K562 (cell line): ENCODE data around the gene FAM107B. TPM values are rescaled to one million over a fixed set of nuclear protein-coding genes. Genes with fewer than 3 reads are reported as not detected.

Experiments
- ATAC-seq: fragments of 200-7000 bp; cut with Tn5 transposase; 3 replicates; pipeline ENCODE4 v1.9.1; 2020; ENCODE audit warnings: moderate library complexity
- BruUV-seq: library from RNA; stranded (reverse); fragments of 400-500 nt; replicated peaks from 2 replicates; lab custom pipeline; 2021; lab: Mats Ljungman, UMichigan
- CTCF ChIA-PET: fragments of 300-600 bp; formaldehyde crosslinking; extraction: SDS; loops from one replicate; lab custom pipeline; 2021; ENCODE audit warnings: low intra/inter-chr PET ratio; lab: Yijun Ruan, JAX
- POLR2A ChIA-PET: fragments of 300-600, 350-650 bp; sonication (Branson Sonifier 250); formaldehyde crosslinking; extraction: SDS; loops from one replicate; lab custom pipeline; 2021; ENCODE audit warnings: antibody characterized with exemption, inconsistent platforms; lab: Yijun Ruan, JAX
- DNase-seq, 4 experiments: peaks; one replicate each; pipeline versions ENCODE4 v3.0.0 to v3.0.0-alpha.2; 2011 to 2018; ENCODE audit warnings: low spot score in 3 of 4, mixed read lengths in 3 of 4; ENCODE audit errors: extremely low read depth in 1 of 4
- FAIRE-seq: peaks from 2 replicates; lab custom pipeline; 2011; peaks lifted over from hg19 to GRCh38; lab: Jason Lieb, UNC
- H2AFZ ChIP-seq: 2 replicates; pipeline ENCODE4 v1.6.0; 2011; ENCODE audit warnings: low read depth, low read length, control low read depth, inconsistent platforms
- H3K27ac ChIP-seq: fragments of 200-600 bp; 3 replicates; pipeline ENCODE4 v1.8.0; 2011; ENCODE audit warnings: low read depth, mild to moderate bottlenecking, control low read depth, inconsistent platforms, low read length, moderate library complexity, mixed read lengths; ENCODE audit errors: extremely low read depth
- H3K27me3 ChIP-seq, 2 experiments: fragments of 300-600 bp in 1 of 2; 2 replicates in 1 of 2; 3 replicates in 1 of 2; pipeline versions ENCODE4 v1.6.0 to v1.8.0; 2011; ENCODE audit warnings: inconsistent platforms in 2 of 2, low read length in 2 of 2, mild to moderate bottlenecking in 1 of 2, mixed read lengths in 1 of 2, moderate library complexity in 1 of 2; ENCODE audit not compliant: control insufficient read depth in 2 of 2, insufficient read depth in 2 of 2
- H3K36me3 ChIP-seq: fragments of 300-600 bp; 3 replicates; pipeline ENCODE4 v1.8.0; 2011; ENCODE audit warnings: mild to moderate bottlenecking, low read length, inconsistent platforms; ENCODE audit not compliant: control insufficient read depth, insufficient read depth
- H3K4me1 ChIP-seq, 2 experiments: fragments of 200-600 bp in 1 of 2; replicated peaks in 1 of 2; 2 replicates in 1 of 2; 3 replicates in 1 of 2; pipeline versions ENCODE4 v1.5.1 to v1.8.0; 2011; ENCODE audit warnings: inconsistent platforms in 2 of 2, low read length in 2 of 2, mild to moderate bottlenecking in 1 of 2, mixed read lengths in 1 of 2, moderate library complexity in 1 of 2; ENCODE audit not compliant: control insufficient read depth in 2 of 2, insufficient read depth in 2 of 2
- H3K4me2 ChIP-seq: 2 replicates; pipeline ENCODE4 v1.6.1; 2011; ENCODE audit warnings: low read length, control low read depth, inconsistent platforms, mixed read lengths; ENCODE audit not compliant: insufficient read depth
- H3K4me3 ChIP-seq: fragments of 200-600 bp; sonication (generic), shearing (Covaris generic); 2 replicates; pipeline ENCODE4 v1.5.1; 2016; ENCODE audit warnings: control low read depth, inconsistent platforms
- H3K79me2 ChIP-seq: fragments of 200-600 bp; 3 replicates; pipeline ENCODE4 v1.8.0; 2011; ENCODE audit warnings: low read length, inconsistent platforms; ENCODE audit not compliant: control insufficient read depth, insufficient read depth
- H3K9ac ChIP-seq, 2 experiments: 2 replicates each; pipeline versions ENCODE4 v1.6.0 to v1.6.1; 2011; ENCODE audit warnings: low read depth in 2 of 2, low read length in 2 of 2, control low read depth in 1 of 2, inconsistent platforms in 1 of 2, mild to moderate bottlenecking in 1 of 2, mixed read lengths in 1 of 2; ENCODE audit not compliant: insufficient read depth in 1 of 2
- H3K9me1 ChIP-seq: one replicate; pipeline ENCODE4 v1.6.0; 2011; ENCODE audit warnings: inconsistent platforms, mild to moderate bottlenecking, low read length, moderate library complexity; ENCODE audit not compliant: control insufficient read depth, insufficient read depth
- H3K9me3 ChIP-seq: replicated peaks from 2 replicates; pipeline ENCODE4 v1.5.1; 2011; ENCODE audit warnings: low read depth, low read length, inconsistent platforms; ENCODE audit not compliant: control insufficient read depth, insufficient read depth
- H4K20me1 ChIP-seq: replicated peaks from 2 replicates; pipeline ENCODE4 v1.6.1; 2011; ENCODE audit warnings: low read length, inconsistent platforms, mixed read lengths; ENCODE audit not compliant: control insufficient read depth, insufficient read depth
- CHD4 ChIP-seq: fragments of 200-600 bp; sonication (generic); IDR thresholded peaks from 3 replicates; pipeline ENCODE4 v1.6.1; 2012; ENCODE audit warnings: low read depth, mild to moderate bottlenecking, mixed read lengths, low read length, inconsistent platforms; ENCODE audit not compliant: insufficient read depth, insufficient replicate concordance, poor library complexity, severe bottlenecking
- CREB3 ChIP-seq: fragments of 450-650 bp; conservative IDR thresholded peaks from 2 replicates; pipeline ENCODE4 v1.6.1; 2016; ENCODE audit warnings: missing genetic modification characterization, low read depth, mild to moderate bottlenecking, missing compliant biosample characterization, moderate library complexity
- MYBL2 ChIP-seq, 2 experiments: fragments of 450-650 bp in 1 of 2; sonication (generic) in 1 of 2; formaldehyde crosslinking in 1 of 2; IDR thresholded peaks; 2 replicates each; pipeline versions ENCODE4 v1.6.1 to v1.8.1; 2017 to 2022; ENCODE audit warnings: borderline replicate concordance in 1 of 2, inconsistent platforms in 1 of 2, low read depth in 1 of 2, mild to moderate bottlenecking in 1 of 2, missing genetic modification reagents in 1 of 2, moderate library complexity in 1 of 2
- NKRF ChIP-seq: fragments of 450-650 bp; IDR thresholded peaks from 2 replicates; pipeline ENCODE4 v1.6.1; 2016; ENCODE audit warnings: borderline replicate concordance
- RBM14 ChIP-seq: fragments of 200-400 bp; formaldehyde crosslinking; IDR thresholded peaks from 2 replicates; pipeline ENCODE4 v1.6.1; 2018; ENCODE audit warnings: low read depth, mild to moderate bottlenecking, low read length, moderate library complexity, borderline replicate concordance; ENCODE audit not compliant: insufficient read depth
- RBM17 ChIP-seq: fragments of 200-400 bp; formaldehyde crosslinking; IDR thresholded peaks from 2 replicates; pipeline ENCODE4 v1.6.1; 2017; ENCODE audit warnings: low read depth, mild to moderate bottlenecking, low read length, borderline replicate concordance
- RNF2 ChIP-seq: sonication (generic); IDR thresholded peaks from 2 replicates; pipeline ENCODE4 v1.6.1; 2016
- ZFX ChIP-seq: sonication (generic); formaldehyde crosslinking; IDR thresholded peaks from 2 replicates; pipeline ENCODE4 v1.8.0; 2022; ENCODE audit warnings: mild to moderate bottlenecking, missing genetic modification reagents, moderate library complexity
- WGBS: fragments of 100-300 bp; shearing (Covaris generic); methylation state at CpG from one replicate; pipeline ENCODE4 v1.1.6; 2016; ENCODE audit warnings: low coverage, mixed read lengths; ENCODE audit not compliant: insufficient coverage; ENCODE audit errors: missing lambda C conversion rate; 5-methylcytosine and 5-hydroxymethylcytosine counted together
- in situ Hi-C: fragments of 300-500 bp; cut with MboI; formaldehyde crosslinking; loops from 4 replicates; pipeline ENCODE4 v1.15.0; 2018; ENCODE audit warnings: inconsistent platforms, mixed read lengths
- intact Hi-C: fragments of 100-400 bp; cut with micrococcal nuclease; formaldehyde crosslinking; loops from 2 replicates; pipeline ENCODE4 v1.14.2; 2022
- polyA plus RNA-seq, 8 experiments: library from polyadenylated mRNA; depleted of rRNA in 4 of 8; stranded (reverse) in 5 of 8; unstranded in 3 of 8; fragments of >200 nt; fragmentation: Nextera tagmentation in 2 of 8; fragmentation: Illumina TruSeq in 1 of 8; extraction: Ambion mirVana in 2 of 8; extraction: Trizol in 1 of 8; gene quantifications; 2 replicates each; pipeline versions ENCODE4 v1.2.1 to v1.2.3, GENCODE V29; 2011 to 2014; ENCODE audit warnings: inconsistent platforms in 1 of 8, missing spikeins in 1 of 8
- total RNA-seq, 7 experiments: library from RNA; depleted of rRNA in 6 of 7; stranded (reverse); fragments of >200 nt in 6 of 7; fragmentation: Illumina TruSeq in 2 of 7; extraction: Trizol in 2 of 7; gene quantifications; 2 replicates each; pipeline versions ENCODE4 v1.2.1 to v1.2.3, GENCODE V29; 2011 to 2021; ENCODE audit warnings: low replicate concordance in 1 of 7

FAM107B gene
- total and polyA plus RNA-seq, 9 of the 15 experiments (the other 6 are each of a cell fraction or from before 2014, with no cell fraction given): 0.40 to 2.8 (median 1.4) TPM

GRCh38 chr10:14533295-14533694 lies 241.4 kb downstream of the FAM107B start:
- no peak for DNase-seq
- H3K4me3 ChIP-seq: no peak overlapping the region
- intact Hi-C loops: loop anchor here (10.0 kb wide), 1 partner anchor 572 kb away; no protein-coding TSS in a partner anchor
- H3K27ac ChIP-seq: no peak overlapping the region
- H3K9me3 ChIP-seq: no peaks in the 10 kb centered on the region
- WGBS: under 1% methylated on average over 16 of the region's 16 CpGs
- no TSS peak for BruUV-seq
- CTCF ChIA-PET: no interaction called here
- no peak for TF ChIP-seq RBM17
- no peak for TF ChIP-seq CHD4
- TF ChIP-seq MYBL2 (IDR thresholded peaks at IDR 0.05; ENCODE audit: low read depth): no peak
- TF ChIP-seq MYBL2 (CRISPR knock-in tag; IDR thresholded peaks at IDR 0.05; ENCODE audit: borderline replicate concordance): no peak
- TF ChIP-seq RBM14: no peak
- TF ChIP-seq CREB3: no peak
- TF ChIP-seq NKRF: no peak
- no peak for TF ChIP-seq ZFX (CRISPR knock-in tag)
- TF ChIP-seq RNF2: no peak
- TF ChIP-seq, all 486 proteins: peak for 0
- FAIRE-seq (no peak), ATAC-seq (no peak)
- H3K9ac ChIP-seq: no peak overlapping the region
- H3K9me1 ChIP-seq: no peaks in the 10 kb centered on the region
- no peaks in the 10 kb centered on the region for H3K36me3 ChIP-seq
- H3K4me1 ChIP-seq: no peaks in the 10 kb centered on the region
- POLR2A ChIA-PET: interaction anchor here (0.6 kb wide), 1 partner anchor 33 kb away, joined by 3 read pairs; no protein-coding TSS in a partner anchor
- peaks cover 26 to 42% of the 10 kb centered on the region in 2 experiments for H3K27me3 ChIP-seq
- H2AFZ ChIP-seq: no peak overlapping the region
- in situ Hi-C loops: no loop called here
- no peak overlapping the region for H3K4me2 ChIP-seq
- H4K20me1 ChIP-seq: no peaks in the 10 kb centered on the region; the same call in none of the 2 replicates
- H3K79me2 ChIP-seq: no peaks in the 10 kb centered on the region
